Measurements from ENCODE around the gene HID1.
A peak's percentile ranks its signal among the peaks of the same experiment; 100 is the strongest.

HID1 gene

GRCh38 chr17:74964988-74965622 lies 7.5 kb downstream of the HID1 start:
- no peak for DNase-seq

- no peak for DNase-seq
Observed at GRCh38 chr17:74964246-74964761, 8.3 kb downstream of the HID1 start.

GRCh38 chr17:74963656-74964055 lies 8.9 kb downstream of the HID1 start:
- DNase-seq: no peak

- DNase-seq: no peak
Observed at GRCh38 chr17:74962622-74963394, 9.8 kb downstream of the HID1 start.

- peak; percentile 25 for DNase-seq
Observed at GRCh38 chr17:74961657-74962350, 10.8 kb downstream of the HID1 start.

- DNase-seq: no peak
Observed at GRCh38 chr17:74960570-74961342, 11.8 kb downstream of the HID1 start.

- no peak for DNase-seq
Observed at GRCh38 chr17:74959826-74960515, 12.6 kb downstream of the HID1 start.

- DNase-seq: no peak
Observed at GRCh38 chr17:74957935-74958740, 14.4 kb downstream of the HID1 start.

- no peak for DNase-seq
Observed at GRCh38 chr17:74956093-74956492, 16.5 kb downstream of the HID1 start.

GRCh38 chr17:74954665-74955421 lies 17.7 kb downstream of the HID1 start:
- DNase-seq: no peak

- DNase-seq: no peak
Observed at GRCh38 chr17:74954115-74954514, 18.4 kb downstream of the HID1 start.

GRCh38 chr17:74953134-74953687 lies 19.3 kb downstream of the HID1 start:
- no peak for DNase-seq

GRCh38 chr17:74952431-74953133 lies 20.0 kb downstream of the HID1 start:
- DNase-seq: no peak

- no peak for DNase-seq
Observed at GRCh38 chr17:74951680-74952421, 20.7 kb downstream of the HID1 start.

GRCh38 chr17:74951065-74951464 lies 21.5 kb downstream of the HID1 start:
- no peak for DNase-seq

- DNase-seq: no peak
Observed at GRCh38 chr17:74950207-74950606, 22.4 kb downstream of the HID1 start.

- no peak for DNase-seq
Observed at GRCh38 chr17:74949455-74950115, 23.0 kb downstream of the HID1 start.

GRCh38 chr17:74947041-74947754 lies 25.4 kb downstream of the HID1 start:
- no peak for DNase-seq
